Psoas muscle (tissue), 8 donors: Measurements from ENCODE around the gene PTBP3. TPM values are rescaled to one million over a fixed set of nuclear protein-coding genes. Genes with fewer than 3 reads are reported as not detected.

Experiments used
- ATAC-seq, 4 donors: fragments of 200-7000 bp; cut with Tn5 transposase; one replicate each; pipeline ENCODE4 v1.9.1; 2020; ENCODE audit warnings: moderate library complexity in 3 of 4, mild to moderate bottlenecking in 2 of 4
- DNase-seq, 2 donors: peaks; one replicate each; pipeline ENCODE4 v3.0.0-alpha.2; 2020
- H3K27ac ChIP-seq: fragments of 200-600 bp; one replicate; pipeline ENCODE4 v1.8.0; 2022
- H3K27me3 ChIP-seq, 3 donors: fragments of 200-600 bp in 1 of 3; one replicate each; pipeline versions ENCODE4 v1.6.1 to v1.8.0; 2013 to 2022; ENCODE audit warnings: low read length in 2 of 3, mild to moderate bottlenecking in 2 of 3, moderate library complexity in 1 of 3; ENCODE audit not compliant: insufficient read depth in 3 of 3
- H3K36me3 ChIP-seq, 2 donors: fragments of 200-600 bp in 1 of 2; one replicate each; pipeline versions ENCODE4 v1.6.1 to v1.8.0; 2013 to 2022; ENCODE audit warnings: low read depth in 1 of 2, mild to moderate bottlenecking in 1 of 2, moderate library complexity in 1 of 2; ENCODE audit not compliant: insufficient read depth in 1 of 2
- H3K4me1 ChIP-seq: fragments of 200-600 bp; one replicate; pipeline ENCODE4 v1.8.0; 2022
- H3K4me3 ChIP-seq: fragments of 200-600 bp; one replicate; pipeline ENCODE4 v1.8.0; 2022; ENCODE audit warnings: mild to moderate bottlenecking
- H3K9me3 ChIP-seq: fragments of 200-600 bp; one replicate; pipeline ENCODE4 v1.8.0; 2022
- WGBS, 3 donors: extraction: QIAGEN DNeasy Blood & Tissue Kit; methylation state at CpG; one replicate each; pipeline versions ENCODE4 v1.1.6 to v1.1.7; 2013; 5-methylcytosine and 5-hydroxymethylcytosine counted together
- intact Hi-C, 2 donors: fragments of 100-400 bp; cut with DNase I; formaldehyde crosslinking; loops; one replicate each; pipeline versions ENCODE4 v1.11.0 to v1.14.2; 2022
- polyA plus RNA-seq, 3 donors: library from polyadenylated mRNA; stranded (reverse); fragments of 200-250 nt; gene quantifications; one replicate each; pipeline ENCODE4 v1.2.3, GENCODE V29; 2013
- total RNA-seq, 4 donors: library from RNA; stranded (reverse); fragmentation: NEBNext Ultra II Directional in 2 of 4; extraction: Animal tissue kit (Norgen Biotek cat#: 25700) in 2 of 4; gene quantifications; one replicate each; pipeline versions ENCODE4 v1.2.1 to v1.2.4, GENCODE V29; 2021 to 2023
- TF ChIP-seq, protein P1 (sequence below): fragments of 200-600 bp; IDR thresholded peaks from one replicate; pipeline ENCODE4 v1.8.0; 2022; ENCODE audit warnings: antibody characterized with exemption
- donor health status: healthy with polysubstance abuse.
- donor health status: DM: no; HTN: no; CAD: no; lungs with moderate emphysema.
- donor health status: Bipolar disorder and iron deficiency.
- donor health status: healthy.
- donor health status: DM: yes; HTN: yes; CAD: no.
- donor health status: DM: no; HTN: no; CAD: no.
- donor health status: DM: no; HTN: no; CAD: no.
- donor health status: DM: yes; HTN: yes; CAD: no.

PTBP3 gene
- total and polyA plus RNA-seq, 7 donors = 2.8 to 26.9 (median 9.1) TPM

DNA sequence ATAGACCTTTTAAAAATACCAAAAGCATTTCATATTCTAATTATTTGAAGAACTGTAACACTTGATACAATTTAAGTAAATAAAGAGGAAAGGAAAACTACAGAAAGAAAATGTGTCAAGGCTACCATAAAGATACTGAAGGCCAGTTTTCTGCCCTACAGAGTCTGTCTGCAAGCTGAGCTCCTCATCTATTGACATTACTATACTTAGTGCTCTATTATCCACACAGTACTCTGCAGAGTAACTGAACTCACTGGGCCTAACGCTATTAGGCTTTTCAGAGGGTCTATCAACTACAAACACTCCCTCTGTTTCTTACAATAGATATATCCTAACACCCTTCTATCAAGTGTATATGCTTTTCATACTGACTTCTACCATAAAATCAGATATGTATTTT lies 101.2 kb downstream of the PTBP3 start:
- WGBS, 3 donors = 88 to 94% (median 90%) methylated on average over 1 of the region's 1 CpG
- peaks cover 0 to 28% of the 10 kb centered on the region in 2 donors for H3K36me3 ChIP-seq
- no peaks in the 10 kb centered on the region for H3K9me3 ChIP-seq
- H3K4me3 ChIP-seq = no peak overlapping the region
- ATAC-seq (no peak), DNase-seq (no peak)
- TF ChIP-seq, protein P1, sequence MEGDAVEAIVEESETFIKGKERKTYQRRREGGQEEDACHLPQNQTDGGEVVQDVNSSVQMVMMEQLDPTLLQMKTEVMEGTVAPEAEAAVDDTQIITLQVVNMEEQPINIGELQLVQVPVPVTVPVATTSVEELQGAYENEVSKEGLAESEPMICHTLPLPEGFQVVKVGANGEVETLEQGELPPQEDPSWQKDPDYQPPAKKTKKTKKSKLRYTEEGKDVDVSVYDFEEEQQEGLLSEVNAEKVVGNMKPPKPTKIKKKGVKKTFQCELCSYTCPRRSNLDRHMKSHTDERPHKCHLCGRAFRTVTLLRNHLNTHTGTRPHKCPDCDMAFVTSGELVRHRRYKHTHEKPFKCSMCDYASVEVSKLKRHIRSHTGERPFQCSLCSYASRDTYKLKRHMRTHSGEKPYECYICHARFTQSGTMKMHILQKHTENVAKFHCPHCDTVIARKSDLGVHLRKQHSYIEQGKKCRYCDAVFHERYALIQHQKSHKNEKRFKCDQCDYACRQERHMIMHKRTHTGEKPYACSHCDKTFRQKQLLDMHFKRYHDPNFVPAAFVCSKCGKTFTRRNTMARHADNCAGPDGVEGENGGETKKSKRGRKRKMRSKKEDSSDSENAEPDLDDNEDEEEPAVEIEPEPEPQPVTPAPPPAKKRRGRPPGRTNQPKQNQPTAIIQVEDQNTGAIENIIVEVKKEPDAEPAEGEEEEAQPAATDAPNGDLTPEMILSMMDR = no peak
- H3K4me1 ChIP-seq = no peaks in the 10 kb centered on the region
- no peaks in the 10 kb centered on the region for H3K27me3 ChIP-seq
- no peak overlapping the region for H3K27ac ChIP-seq
- intact Hi-C loops = no loop called here

DNA sequence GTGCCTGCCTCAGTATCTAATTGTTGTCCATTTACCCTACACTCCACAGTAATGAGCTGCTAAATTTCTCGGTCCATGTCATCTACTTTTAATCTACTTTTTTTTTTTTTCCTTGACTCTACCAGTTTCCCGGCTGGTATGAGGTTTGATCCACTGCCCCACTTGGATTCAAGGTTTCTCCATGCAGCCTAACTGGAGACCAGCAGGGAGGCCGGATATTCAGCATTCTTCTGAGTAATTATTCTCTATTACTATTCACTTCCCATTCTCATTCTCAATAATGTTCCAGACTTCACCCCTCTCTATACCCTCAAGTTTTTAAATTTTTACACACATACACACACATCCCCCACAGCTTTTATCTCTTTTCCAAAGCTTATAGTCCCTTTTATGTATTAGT lies 107.3 kb downstream of the PTBP3 start:
- no peak for ATAC-seq
- no peaks in the 10 kb centered on the region for H3K4me1 ChIP-seq
- WGBS, 3 donors = 89 to 97% (median 95%) methylated on average over 3 of the region's 3 CpGs
- H3K9me3 ChIP-seq = no peaks in the 10 kb centered on the region
- intact Hi-C loops = no loop called here
- no peak overlapping the region for H3K4me3 ChIP-seq
- H3K27ac ChIP-seq = no peak overlapping the region
- DNase-seq = no peak
- peaks cover 0 to 68% of the 10 kb centered on the region in 2 donors for H3K36me3 ChIP-seq
- no peaks in the 10 kb centered on the region for H3K27me3 ChIP-seq
- TF ChIP-seq, protein P1 = no peak

- 94 to 96% (median 96%) methylated on average over 4 of the region's 4 CpGs for WGBS, 3 donors
- H3K4me3 ChIP-seq = no peak overlapping the region
- ATAC-seq (peak in 2 of 4 donors; percentile 57 to 64), DNase-seq (no peak)
- TF ChIP-seq, protein P1 = no peak
- H3K36me3 ChIP-seq = peaks cover 0 to 66% of the 10 kb centered on the region in 2 donors
- no peaks in the 10 kb centered on the region for H3K9me3 ChIP-seq
- intact Hi-C loops = no loop called here
- H3K27ac ChIP-seq = no peak overlapping the region
- H3K4me1 ChIP-seq = no peaks in the 10 kb centered on the region
- no peaks in the 10 kb centered on the region for H3K27me3 ChIP-seq
Measured at GRCh38 chr9:112224401-112225289, 108.8 kb downstream of the PTBP3 start.

DNA sequence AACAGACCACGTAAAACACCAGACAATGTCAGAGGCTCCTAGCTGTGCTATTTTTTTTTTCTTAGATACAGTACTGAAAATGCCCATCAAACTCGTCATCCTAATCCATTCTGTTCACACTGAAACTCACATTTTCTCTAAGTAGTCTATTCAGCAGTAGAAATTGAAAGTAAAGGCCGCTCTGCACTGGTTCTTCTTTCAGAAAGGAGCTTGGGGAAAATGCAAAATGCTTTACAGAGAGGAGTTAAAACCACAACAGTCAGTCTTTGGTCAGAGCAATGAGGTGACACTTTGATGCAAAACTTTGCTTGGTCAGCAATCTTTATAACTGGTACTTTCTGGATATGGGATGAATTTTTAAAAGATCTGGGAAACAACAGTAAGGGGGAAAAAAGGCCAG lies 114.5 kb downstream of the PTBP3 start:
- no peak overlapping the region for H3K4me3 ChIP-seq
- WGBS, 3 donors = 90 to 93% (median 91%) methylated on average over 3 of the region's 3 CpGs
- H3K9me3 ChIP-seq = no peaks in the 10 kb centered on the region
- H3K36me3 ChIP-seq = peaks cover 0 to 54% of the 10 kb centered on the region in 2 donors
- TF ChIP-seq, protein P1 = no peak
- DNase-seq (no peak), ATAC-seq (no peak)
- intact Hi-C loops = no loop called here
- no peak overlapping the region for H3K27ac ChIP-seq
- no peaks in the 10 kb centered on the region for H3K4me1 ChIP-seq
- H3K27me3 ChIP-seq = no peaks in the 10 kb centered on the region
